Mesenchymal stem cell (in vitro differentiated cells and primary cell): ENCODE results near the gene RNASEL.

ENCODE experiments used
- DNase-seq: peaks from one replicate; pipeline ENCODE4 v3.0.0-alpha.2; 2013
- H2AFZ ChIP-seq: one replicate; pipeline ENCODE4 v1.6.1; 2013; ENCODE audit warnings: low read depth, mild to moderate bottlenecking, control low read depth, inconsistent platforms, low read length, moderate library complexity
- H2AK5ac ChIP-seq: 2 replicates; pipeline ENCODE4 v1.6.1; 2013; ENCODE audit warnings: low read length, moderate library complexity, mild to moderate bottlenecking, inconsistent platforms; ENCODE audit not compliant: severe bottlenecking
- H2BK120ac ChIP-seq: one replicate; pipeline ENCODE4 v1.6.1; 2013; ENCODE audit warnings: low read depth, mild to moderate bottlenecking, inconsistent platforms, low read length, moderate library complexity
- H2BK12ac ChIP-seq, 2 experiments: one replicate each; pipeline ENCODE4 v1.6.1; 2013; ENCODE audit warnings: inconsistent platforms in 2 of 2, low read length in 2 of 2, mild to moderate bottlenecking in 2 of 2, moderate library complexity in 2 of 2, control low read depth in 1 of 2
- H2BK15ac ChIP-seq: one replicate; pipeline ENCODE4 v1.6.1; 2013; ENCODE audit warnings: mild to moderate bottlenecking, low read depth, inconsistent platforms; ENCODE audit not compliant: poor library complexity, severe bottlenecking
- H2BK5ac ChIP-seq: 2 replicates; pipeline ENCODE4 v1.6.1; 2013; ENCODE audit warnings: low read depth, mild to moderate bottlenecking, low read length, control low read depth, inconsistent platforms; ENCODE audit not compliant: poor library complexity, severe bottlenecking
- H3K14ac ChIP-seq, 2 experiments: one replicate each; pipeline ENCODE4 v1.6.1; 2013; ENCODE audit warnings: inconsistent platforms in 2 of 2, low read length in 2 of 2, control low read depth in 1 of 2, mild to moderate bottlenecking in 1 of 2, moderate library complexity in 1 of 2
- H3K18ac ChIP-seq, 2 experiments: one replicate each; pipeline ENCODE4 v1.6.1; 2013; ENCODE audit warnings: inconsistent platforms in 2 of 2, low read length in 2 of 2, control low read depth in 1 of 2, low read depth in 1 of 2, mild to moderate bottlenecking in 1 of 2
- H3K23ac ChIP-seq, 2 experiments: one replicate each; pipeline ENCODE4 v1.6.1; 2013; ENCODE audit warnings: inconsistent platforms in 2 of 2, low read length in 2 of 2, mild to moderate bottlenecking in 2 of 2, moderate library complexity in 2 of 2, control low read depth in 1 of 2
- H3K27ac ChIP-seq: 2 replicates; pipeline ENCODE4 v1.5.1; 2013; ENCODE audit warnings: mild to moderate bottlenecking, moderate library complexity, low read length, control low read depth, inconsistent platforms; ENCODE audit not compliant: poor library complexity, severe bottlenecking
- H3K27me3 ChIP-seq, 2 experiments: 2 replicates each; pipeline versions ENCODE4 v1.6.1 to v1.7.0; 2013; ENCODE audit warnings: low read length in 2 of 2, mild to moderate bottlenecking in 2 of 2, moderate library complexity in 2 of 2, control low read depth in 1 of 2, inconsistent platforms in 1 of 2; ENCODE audit not compliant: control insufficient read depth in 1 of 2, insufficient read depth in 1 of 2
- H3K36me3 ChIP-seq, 2 experiments: 2 replicates each; pipeline versions ENCODE4 v1.6.1 to v1.7.0; 2013; ENCODE audit warnings: low read length in 2 of 2, control low read depth in 1 of 2, inconsistent platforms in 1 of 2, low read depth in 1 of 2, mild to moderate bottlenecking in 1 of 2; ENCODE audit not compliant: insufficient read depth in 2 of 2, control insufficient read depth in 1 of 2
- H3K4ac ChIP-seq, 2 experiments: one replicate each; pipeline ENCODE4 v1.6.1; 2013; ENCODE audit warnings: inconsistent platforms in 2 of 2, low read length in 2 of 2, mild to moderate bottlenecking in 2 of 2, moderate library complexity in 2 of 2, control low read depth in 1 of 2, low read depth in 1 of 2
- H3K4me1 ChIP-seq: 2 replicates; pipeline ENCODE4 v1.6.1; 2013; ENCODE audit warnings: low read depth, low read length, control low read depth; ENCODE audit not compliant: control insufficient read depth, insufficient read depth
- H3K4me2 ChIP-seq: 2 replicates; pipeline ENCODE4 v1.6.1; 2013; ENCODE audit warnings: low read length, mild to moderate bottlenecking, inconsistent platforms; ENCODE audit not compliant: poor library complexity, severe bottlenecking
- H3K4me3 ChIP-seq, 2 experiments: 2 replicates each; pipeline versions ENCODE4 v1.5.1 to v1.7.0; 2013; ENCODE audit warnings: low read length in 2 of 2, mild to moderate bottlenecking in 2 of 2, control low read depth in 1 of 2, low read depth in 1 of 2; ENCODE audit not compliant: insufficient read depth in 1 of 2
- H3K79me1 ChIP-seq: replicated peaks from 2 replicates; pipeline ENCODE4 v1.6.1; 2013; ENCODE audit warnings: mild to moderate bottlenecking, control low read depth, low read length, inconsistent platforms; ENCODE audit not compliant: poor library complexity, severe bottlenecking
- H3K9ac ChIP-seq: 2 replicates; pipeline ENCODE4 v1.7.0; 2013; ENCODE audit warnings: mild to moderate bottlenecking, low read length, moderate library complexity
- H3K9me3 ChIP-seq: 2 replicates; pipeline ENCODE4 v1.7.0; 2013; ENCODE audit warnings: mild to moderate bottlenecking, low read length; ENCODE audit not compliant: control insufficient read depth
- H4K8ac ChIP-seq: one replicate; pipeline ENCODE4 v1.6.1; 2013; ENCODE audit warnings: inconsistent platforms, mild to moderate bottlenecking, low read length, moderate library complexity
- H4K91ac ChIP-seq: one replicate; pipeline ENCODE4 v1.6.1; 2013; ENCODE audit warnings: mild to moderate bottlenecking, low read length, inconsistent platforms
- WGBS: methylation state at CpG from one replicate; pipeline ENCODE4 v1.1.7; 2013; ENCODE audit warnings: mixed read lengths; 5-methylcytosine and 5-hydroxymethylcytosine counted together

RNASEL gene

GRCh38 chr1:182568647-182569284 lies 20.3 kb downstream of the RNASEL start:
- no peaks in the 10 kb centered on the region for H3K27me3 ChIP-seq
- H2BK12ac ChIP-seq, result no peak overlapping the region
- WGBS, result 62% methylated on average over 3 of the region's 3 CpGs
- H3K9me3 ChIP-seq, result no peaks in the 10 kb centered on the region
- H2AK5ac ChIP-seq, result no peak overlapping the region
- H3K36me3 ChIP-seq, result no peaks in the 10 kb centered on the region
- no peak overlapping the region for H3K14ac ChIP-seq
- H2AFZ ChIP-seq, result no peak overlapping the region
- no peak overlapping the region for H3K4me3 ChIP-seq
- H3K4me1 ChIP-seq, result no peaks in the 10 kb centered on the region
- H2BK5ac ChIP-seq, result no peak overlapping the region
- no peak overlapping the region for H3K9ac ChIP-seq
- DNase-seq, result no peak
- H3K4ac ChIP-seq, result no peak overlapping the region
- no peak overlapping the region for H3K4me2 ChIP-seq
- no peaks in the 10 kb centered on the region for H3K79me1 ChIP-seq
- no peak overlapping the region for H2BK120ac ChIP-seq
- no peak overlapping the region for H4K91ac ChIP-seq
- H3K23ac ChIP-seq, result no peak overlapping the region
- no peak overlapping the region for H4K8ac ChIP-seq
- H3K18ac ChIP-seq, result no peak overlapping the region
- no peak overlapping the region for H3K27ac ChIP-seq
- H2BK15ac ChIP-seq, result no peak overlapping the region

GRCh38 chr1:182567629-182568028 lies 21.4 kb downstream of the RNASEL start:
- H4K91ac ChIP-seq, result no peak overlapping the region
- no peak overlapping the region for H3K23ac ChIP-seq
- H2AK5ac ChIP-seq, result no peak overlapping the region
- no peaks in the 10 kb centered on the region for H3K79me1 ChIP-seq
- no peak overlapping the region for H2BK5ac ChIP-seq
- no peak overlapping the region for H3K14ac ChIP-seq
- no peaks in the 10 kb centered on the region for H3K9me3 ChIP-seq
- no peak overlapping the region for H3K4me3 ChIP-seq
- DNase-seq, result no peak
- no peak overlapping the region for H3K4me2 ChIP-seq
- WGBS, result 98% methylated on average over 4 of the region's 5 CpGs
- H3K36me3 ChIP-seq, result no peaks in the 10 kb centered on the region
- H3K9ac ChIP-seq, result no peak overlapping the region
- H3K27ac ChIP-seq, result no peak overlapping the region
- no peaks in the 10 kb centered on the region for H3K27me3 ChIP-seq
- H2BK15ac ChIP-seq, result no peak overlapping the region
- H2BK12ac ChIP-seq, result no peak overlapping the region
- H3K18ac ChIP-seq, result no peak overlapping the region
- H4K8ac ChIP-seq, result no peak overlapping the region
- no peak overlapping the region for H2BK120ac ChIP-seq
- no peak overlapping the region for H3K4ac ChIP-seq
- no peaks in the 10 kb centered on the region for H3K4me1 ChIP-seq
- no peak overlapping the region for H2AFZ ChIP-seq

GRCh38 chr1:182565537-182565936 lies 23.5 kb downstream of the RNASEL start:
- Histone ChIP-seq H2AK5ac (no peak overlapping the region), H2BK12ac (no peak overlapping the region), H4K8ac (no peak overlapping the region), H3K27ac (no peak overlapping the region), H3K4me2 (no peak overlapping the region), H3K23ac (no peak overlapping the region), H3K36me3 (no peaks in the 10 kb centered on the region), H2BK5ac (no peak overlapping the region), H3K18ac (no peak overlapping the region), H3K9me3 (no peaks in the 10 kb centered on the region), H3K4ac (no peak overlapping the region), H2BK120ac (no peak overlapping the region), H2AFZ (no peak overlapping the region), H3K9ac (no peak overlapping the region), H3K79me1 (no peaks in the 10 kb centered on the region), H3K27me3 (no peaks in the 10 kb centered on the region), H3K4me3 (no peak overlapping the region), H4K91ac (no peak overlapping the region), H3K4me1 (no peaks in the 10 kb centered on the region), H3K14ac (no peak overlapping the region), H2BK15ac (no peak overlapping the region)
- 72% methylated on average over 2 of the region's 3 CpGs for WGBS
- DNase-seq, result no peak

- Histone ChIP-seq H2BK12ac (no peak overlapping the region), H3K14ac (no peak overlapping the region), H2AK5ac (no peak overlapping the region), H3K36me3 (no peaks in the 10 kb centered on the region), H3K27me3 (no peaks in the 10 kb centered on the region), H3K79me1 (no peaks in the 10 kb centered on the region), H2BK120ac (no peak overlapping the region), H2AFZ (no peak overlapping the region), H3K23ac (no peak overlapping the region), H3K27ac (no peak overlapping the region), H4K91ac (no peak overlapping the region), H2BK5ac (no peak overlapping the region), H3K4me1 (no peaks in the 10 kb centered on the region), H3K4me2 (no peak overlapping the region), H3K9me3 (no peaks in the 10 kb centered on the region), H2BK15ac (no peak overlapping the region), H3K9ac (no peak overlapping the region), H3K18ac (no peak overlapping the region), H4K8ac (no peak overlapping the region), H3K4ac (no peak overlapping the region), H3K4me3 (no peak overlapping the region)
- no peak for DNase-seq
- WGBS, result 100% methylated on average over 1 of the region's 2 CpGs
These were observed 24.6 kb downstream of the RNASEL start for GRCh38 chr1:182564406-182565004.
